ENCODE results near the gene SLC38A8. TPM values are rescaled to one million over a fixed set of nuclear protein-coding genes. Genes with fewer than 3 reads are reported as not detected.

Gene SLC38A8
- total and polyA plus RNA-seq, 2 experiments from 2014 or later: not detected

DNA sequence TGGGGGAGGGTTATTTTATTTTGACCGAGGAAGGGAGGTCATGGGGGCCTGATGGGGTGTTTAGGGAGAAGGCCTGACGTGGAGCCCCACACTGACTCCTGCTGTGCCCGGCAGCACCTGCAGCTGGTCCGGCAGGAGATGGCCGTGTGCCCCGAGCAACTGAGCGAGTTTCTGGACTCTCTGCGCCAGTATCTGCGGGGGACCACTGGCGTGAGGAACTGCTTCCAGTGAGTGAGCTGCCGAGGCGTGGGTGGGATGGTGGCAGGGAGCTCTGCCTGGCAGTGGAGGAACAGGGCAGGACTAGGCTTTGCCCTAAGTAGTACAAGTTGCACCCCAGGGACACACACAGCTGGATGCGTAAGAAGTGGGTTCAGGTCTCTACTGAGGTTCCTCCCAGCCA, 44.5 kb downstream of the SLC38A8 start:
- H3K36me3 ChIP-seq: no peaks in the 10 kb centered on the region
- no peak overlapping the region for H3K4me3 ChIP-seq
- no peaks in the 10 kb centered on the region for H3K9me3 ChIP-seq (ENCODE audit: low read depth)
- no peak for DNase-seq (ENCODE audit: low read depth in 1 of 2, low spot score in 1 of 2)
- no peaks in the 10 kb centered on the region for H3K27me3 ChIP-seq
- peaks cover 5% of the 10 kb centered on the region for H3K4me1 ChIP-seq (ENCODE audit: low read depth)
- TF ChIP-seq, protein P1, sequence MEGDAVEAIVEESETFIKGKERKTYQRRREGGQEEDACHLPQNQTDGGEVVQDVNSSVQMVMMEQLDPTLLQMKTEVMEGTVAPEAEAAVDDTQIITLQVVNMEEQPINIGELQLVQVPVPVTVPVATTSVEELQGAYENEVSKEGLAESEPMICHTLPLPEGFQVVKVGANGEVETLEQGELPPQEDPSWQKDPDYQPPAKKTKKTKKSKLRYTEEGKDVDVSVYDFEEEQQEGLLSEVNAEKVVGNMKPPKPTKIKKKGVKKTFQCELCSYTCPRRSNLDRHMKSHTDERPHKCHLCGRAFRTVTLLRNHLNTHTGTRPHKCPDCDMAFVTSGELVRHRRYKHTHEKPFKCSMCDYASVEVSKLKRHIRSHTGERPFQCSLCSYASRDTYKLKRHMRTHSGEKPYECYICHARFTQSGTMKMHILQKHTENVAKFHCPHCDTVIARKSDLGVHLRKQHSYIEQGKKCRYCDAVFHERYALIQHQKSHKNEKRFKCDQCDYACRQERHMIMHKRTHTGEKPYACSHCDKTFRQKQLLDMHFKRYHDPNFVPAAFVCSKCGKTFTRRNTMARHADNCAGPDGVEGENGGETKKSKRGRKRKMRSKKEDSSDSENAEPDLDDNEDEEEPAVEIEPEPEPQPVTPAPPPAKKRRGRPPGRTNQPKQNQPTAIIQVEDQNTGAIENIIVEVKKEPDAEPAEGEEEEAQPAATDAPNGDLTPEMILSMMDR (IDR thresholded peaks at IDR 0.05; ENCODE audit: low read depth, low read length): no peak
- H3K27ac ChIP-seq: no peak overlapping the region

DNA sequence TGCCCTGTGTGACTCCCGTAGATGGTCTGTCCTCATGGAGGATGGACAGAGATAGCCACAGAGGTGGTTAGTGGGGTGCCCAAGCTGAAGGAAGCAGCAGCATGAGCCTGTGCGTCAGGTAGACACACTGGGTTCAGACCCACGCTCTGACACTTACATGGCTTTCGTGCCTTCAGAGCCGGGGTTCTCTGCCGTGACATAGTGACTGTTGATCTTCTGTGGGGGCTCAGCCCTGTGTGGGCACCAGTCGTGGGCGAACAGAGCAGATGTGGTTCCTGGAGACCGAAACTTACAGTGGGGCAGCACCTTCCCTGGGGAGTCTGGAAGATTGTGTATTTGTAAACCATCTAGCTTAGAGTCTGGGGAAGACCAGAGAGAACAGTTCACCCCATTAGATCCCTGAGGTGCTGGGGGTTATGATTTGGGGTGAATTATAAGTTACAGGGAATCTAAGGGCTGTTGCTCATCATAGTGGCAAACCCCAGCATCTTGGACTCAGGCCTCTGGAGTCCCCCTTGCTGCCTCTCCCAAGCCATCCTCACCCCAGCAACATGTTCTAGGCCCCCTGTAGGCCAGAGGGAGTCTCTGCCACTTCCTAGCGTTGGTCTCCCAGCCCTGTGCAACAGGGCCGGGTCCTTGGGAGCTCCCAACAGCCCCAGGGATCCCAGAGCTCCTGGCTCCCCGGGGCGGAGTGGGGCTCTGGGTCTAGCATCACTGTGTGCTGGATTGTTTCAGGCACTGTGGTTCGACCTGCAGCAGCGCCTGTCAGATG, 45.9 kb downstream of the SLC38A8 start:
- DNase-seq (ENCODE audit: low read depth in 1 of 2, low spot score in 1 of 2): no peak
- TF ChIP-seq, protein P1 (IDR thresholded peaks at IDR 0.05; ENCODE audit: low read depth, low read length): no peak

DNA sequence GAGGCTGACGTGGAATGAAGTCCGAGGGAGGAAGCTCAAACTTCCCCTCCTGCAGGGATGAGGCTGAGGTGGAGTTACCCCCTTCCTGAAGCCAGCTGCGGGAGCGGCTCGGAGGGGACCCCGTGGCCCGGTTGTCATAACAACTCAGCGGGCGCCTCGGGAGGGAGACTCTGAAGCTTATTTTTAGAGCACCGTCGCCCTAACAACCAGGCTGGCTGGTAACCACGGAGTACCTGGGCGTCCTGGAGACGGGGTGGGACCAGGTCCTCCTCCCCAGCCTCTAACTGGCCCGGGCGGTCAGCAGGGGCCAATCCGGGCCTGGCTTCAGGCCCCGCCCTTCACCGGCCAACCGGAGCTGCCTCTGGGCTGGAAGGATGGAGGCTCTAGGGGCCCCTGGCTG, 46.8 kb downstream of the SLC38A8 start:
- Histone ChIP-seq H3K9me3 (ENCODE audit: low read depth) (no peaks in the 10 kb centered on the region), H3K4me1 (ENCODE audit: low read depth) (peaks cover 5% of the 10 kb centered on the region), H3K36me3 (no peaks in the 10 kb centered on the region), H3K4me3 (no peak overlapping the region), H3K27ac (no peak overlapping the region), H3K27me3 (no peaks in the 10 kb centered on the region)
- TF ChIP-seq, protein P1 (IDR thresholded peaks at IDR 0.05; ENCODE audit: low read depth, low read length): no peak
- peak; percentile 14 to 89 for DNase-seq (ENCODE audit: low read depth in 1 of 2, low spot score in 1 of 2)

More for the DNA sequence above, 45.9 kb downstream of the SLC38A8 start:
- no peaks in the 10 kb centered on the region for H3K27me3 ChIP-seq
- H3K4me1 ChIP-seq (ENCODE audit: low read depth): peaks cover 5% of the 10 kb centered on the region
- H3K36me3 ChIP-seq: no peaks in the 10 kb centered on the region
- no peaks in the 10 kb centered on the region for H3K9me3 ChIP-seq (ENCODE audit: low read depth)
- no peak overlapping the region for H3K4me3 ChIP-seq
- no peak overlapping the region for H3K27ac ChIP-seq

DNA sequence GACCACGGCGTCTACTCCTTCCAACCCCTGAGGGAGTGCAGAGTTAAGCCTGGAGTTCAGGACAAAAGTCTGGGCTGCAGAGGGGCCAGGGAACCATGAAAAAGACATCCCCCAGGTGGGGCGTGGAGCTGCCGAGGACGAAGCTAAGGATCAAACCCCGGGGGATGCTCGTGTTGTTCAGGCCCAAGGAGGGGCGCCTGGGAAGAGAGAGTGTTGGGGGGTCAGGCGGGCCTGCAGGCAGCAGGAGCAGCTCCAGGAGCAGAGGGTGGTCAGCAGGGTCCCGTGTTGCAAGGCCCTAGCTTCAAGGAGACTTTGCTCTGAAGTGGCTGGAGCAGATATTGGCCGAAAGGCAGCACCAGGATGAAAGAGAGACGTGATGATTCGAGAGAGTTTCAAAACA, 47.9 kb downstream of the SLC38A8 start:
- TF ChIP-seq, protein P1 (IDR thresholded peaks at IDR 0.05; ENCODE audit: low read depth, low read length): no peak
- Histone ChIP-seq H3K36me3 (no peaks in the 10 kb centered on the region), H3K27me3 (no peaks in the 10 kb centered on the region), H3K4me3 (no peak overlapping the region), H3K27ac (no peak overlapping the region), H3K9me3 (ENCODE audit: low read depth) (no peaks in the 10 kb centered on the region), H3K4me1 (ENCODE audit: low read depth) (peaks cover 5% of the 10 kb centered on the region)
- DNase-seq (ENCODE audit: low read depth in 1 of 2, low spot score in 1 of 2): peak in 1 of 2 donors; percentile 19

DNA sequence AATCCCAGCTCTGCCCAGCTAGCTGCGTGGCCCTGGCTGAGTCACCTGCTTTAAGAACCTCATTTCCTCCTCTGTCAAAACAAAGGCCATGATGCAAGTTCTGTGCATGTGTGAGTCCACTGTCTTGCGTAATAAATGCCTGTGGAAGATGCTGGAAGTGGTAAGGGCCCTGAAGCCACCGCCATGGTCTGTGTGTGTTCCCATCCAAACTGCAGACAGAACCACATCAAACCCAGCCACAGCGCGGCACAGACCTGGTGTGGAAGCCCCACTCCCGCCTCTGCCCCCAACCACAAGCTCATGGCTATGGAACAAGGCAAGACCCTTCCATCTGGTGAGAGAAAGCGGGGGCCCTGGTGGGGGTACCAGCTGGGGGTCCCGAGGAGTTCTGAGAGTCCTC, 48.5 kb downstream of the SLC38A8 start:
- no peaks in the 10 kb centered on the region for H3K27me3 ChIP-seq
- TF ChIP-seq, protein P1 (IDR thresholded peaks at IDR 0.05; ENCODE audit: low read depth, low read length): no peak
- H3K4me3 ChIP-seq: no peak overlapping the region
- H3K36me3 ChIP-seq: no peaks in the 10 kb centered on the region
- H3K27ac ChIP-seq: no peak overlapping the region
- DNase-seq (ENCODE audit: low read depth in 1 of 2, low spot score in 1 of 2): peak in 1 of 2 donors; percentile 95
- peaks cover 5% of the 10 kb centered on the region for H3K4me1 ChIP-seq (ENCODE audit: low read depth)
- H3K9me3 ChIP-seq (ENCODE audit: low read depth): no peaks in the 10 kb centered on the region

All from cardiac muscle cell (in vitro differentiated cells and primary cell).